ENCODE data around the gene SIRT4. TPM values are rescaled to one million over a fixed set of nuclear protein-coding genes. Genes with fewer than 3 reads are reported as not detected.

SIRT4 gene
- total and polyA plus RNA-seq, 2 of the 13 experiments (the other 11 are each of a cell fraction or from before 2014, with no cell fraction given), result 3.4 to 5.8 TPM

DNA sequence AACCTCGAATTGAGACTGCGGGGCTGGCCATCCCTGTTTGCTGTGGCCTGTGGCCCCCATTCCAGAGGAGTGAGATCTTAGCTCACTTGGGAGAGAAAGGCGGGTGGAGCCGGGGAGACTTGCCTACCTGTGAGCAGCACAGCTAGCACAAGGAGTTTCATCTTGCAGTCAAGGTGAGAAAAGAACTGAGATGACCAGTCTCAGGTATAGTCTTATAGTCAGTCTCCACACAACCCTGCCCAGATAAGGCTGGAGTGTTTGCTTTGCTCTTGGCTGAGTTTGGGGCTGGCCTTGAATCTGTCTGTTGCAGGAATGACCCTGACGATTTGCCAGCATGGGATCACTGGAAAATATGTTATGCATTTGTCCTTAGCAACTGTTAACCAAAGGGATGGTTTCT lies 25.5 kb downstream of the SIRT4 start, which contains the start of gene PLA2G1B:
PLA2G1B (minus strand) TSS at position 187 of the 400 bp plus-strand sequence; CDS start at position 161, 26 bp downstream.
- in situ Hi-C loops (cut with HindIII; ENCODE audit: extremely low pct_ligation_motif_present, low pct_unique_long_range_greater_than_20kb) (loop anchor here (10.0 kb wide), 1 partner anchor 107 kb away; the partner anchor contains the start of gene COX6A1), intact Hi-C loops (cut with micrococcal nuclease; ENCODE audit: unreplicated experiment) (loop anchor here (5.0 to 10.0 kb wide), 2 partner anchors 40 to 107 kb away; partner anchors contain the start of genes COX6A1 and MSI1)
- Histone ChIP-seq H3K36me3 (replicated peaks in 1 of 2; ENCODE audit: control insufficient read depth in 1 of 2, insufficient read depth in 2 of 2, low read length in 2 of 2) (no peaks in the 10 kb centered on the region), H3K9me3 (ENCODE audit: low read length) (no peaks in the 10 kb centered on the region), H3K79me2 (ENCODE audit: insufficient read depth, low read length) (no peaks in the 10 kb centered on the region), H3K4me3 (replicated peaks in 1 of 3; ENCODE audit: insufficient read depth in 1 of 3, low read depth in 2 of 3, low read length in 3 of 3) (no peak within 1 kb of the TSS; a peak in 1 of 6 replicates), H3K9ac (ENCODE audit: insufficient read depth, low read depth, low read length) (no peak within 1 kb of the TSS; the same call in 1 of the 2 replicates), H3K4me2 (ENCODE audit: low read depth, low read length) (peak within 1 kb of the TSS; percentile 54), H2AFZ (ENCODE audit: low read length) (no peak within 1 kb of the TSS), H3K27ac (ENCODE audit: extremely low read length, insufficient read depth, low read length) (peak within 1 kb of the TSS; percentile 40), H4K20me1 (ENCODE audit: insufficient read depth, low read length) (no peaks in the 10 kb centered on the region), H3K4me1 (ENCODE audit: insufficient read depth, low read length) (peaks cover 50% of the 10 kb centered on the region), H3K27me3 (ENCODE audit: control insufficient read depth in 1 of 2, insufficient read depth in 2 of 2, low read length in 2 of 2) (peaks cover 0 to 2% of the 10 kb centered on the region in 2 experiments; a peak in 1 of 5 replicates)
- BruUV-seq (replicated peaks), result no TSS peak
- POLR2A ChIA-PET, result interaction anchor here (0.6 to 2.0 kb wide), 3 partner anchors 35 to 126 kb away, joined by 3 to 7 read pairs (median 4); partner anchors contain the start of genes RNU4-1 and RPLP0
- DNase-seq (ENCODE audit: low spot score), result peak; percentile 44
- FAIRE-seq, result peak; percentile 79
- 22% methylated on average over 3 of the region's 5 CpGs for WGBS (ENCODE audit: low lambda C conversion rate)
- CTCF ChIA-PET (ENCODE audit: low intra/inter-chr PET ratio, low total read pairs), result no interaction called here
- ATAC-seq, result peak; percentile 75
- TF ChIP-seq, protein P1, sequence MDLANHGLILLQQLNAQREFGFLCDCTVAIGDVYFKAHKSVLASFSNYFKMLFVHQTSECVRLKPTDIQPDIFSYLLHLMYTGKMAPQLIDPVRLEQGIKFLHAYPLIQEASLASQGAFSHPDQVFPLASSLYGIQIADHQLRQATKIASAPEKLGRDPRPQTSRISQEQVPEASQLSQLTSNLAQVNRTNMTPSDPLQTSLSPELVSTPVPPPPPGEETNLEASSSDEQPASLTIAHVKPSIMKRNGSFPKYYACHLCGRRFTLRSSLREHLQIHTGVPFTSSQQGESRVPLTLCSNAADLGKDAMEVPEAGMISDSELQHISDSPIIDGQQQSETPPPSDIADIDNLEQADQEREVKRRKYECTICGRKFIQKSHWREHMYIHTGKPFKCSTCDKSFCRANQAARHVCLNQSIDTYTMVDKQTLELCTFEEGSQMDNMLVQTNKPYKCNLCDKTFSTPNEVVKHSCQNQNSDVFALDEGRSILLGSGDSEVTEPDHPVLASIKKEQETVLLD (CRISPR knock-in tag; IDR thresholded peaks at IDR 0.05; ENCODE audit: low read depth), result no peak
- TF ChIP-seq SMC3 (IDR thresholded peaks at IDR 0.05; ENCODE audit: low read length) (0 out of 2 replicates have a peak, but pooled peaks have one; percentile 1), ATF7 (IDR thresholded peaks at IDR 0.05) (no peak), ATF7 (CRISPR knock-in tag; IDR thresholded peaks at IDR 0.05) (no peak), ZNF543 (CRISPR knock-in tag; IDR thresholded peaks at IDR 0.05) (no peak), MNT (IDR thresholded peaks at IDR 0.05) (no peak), MAFK (conservative IDR thresholded peaks at IDR 0.05 in 1 of 2, IDR thresholded peaks at IDR 0.05 in 1 of 2; ENCODE audit: low read length in 2 of 2) (no peak), ZNF142 (CRISPR knock-in tag; IDR thresholded peaks at IDR 0.05) (no peak)
- TF ChIP-seq, protein P2, sequence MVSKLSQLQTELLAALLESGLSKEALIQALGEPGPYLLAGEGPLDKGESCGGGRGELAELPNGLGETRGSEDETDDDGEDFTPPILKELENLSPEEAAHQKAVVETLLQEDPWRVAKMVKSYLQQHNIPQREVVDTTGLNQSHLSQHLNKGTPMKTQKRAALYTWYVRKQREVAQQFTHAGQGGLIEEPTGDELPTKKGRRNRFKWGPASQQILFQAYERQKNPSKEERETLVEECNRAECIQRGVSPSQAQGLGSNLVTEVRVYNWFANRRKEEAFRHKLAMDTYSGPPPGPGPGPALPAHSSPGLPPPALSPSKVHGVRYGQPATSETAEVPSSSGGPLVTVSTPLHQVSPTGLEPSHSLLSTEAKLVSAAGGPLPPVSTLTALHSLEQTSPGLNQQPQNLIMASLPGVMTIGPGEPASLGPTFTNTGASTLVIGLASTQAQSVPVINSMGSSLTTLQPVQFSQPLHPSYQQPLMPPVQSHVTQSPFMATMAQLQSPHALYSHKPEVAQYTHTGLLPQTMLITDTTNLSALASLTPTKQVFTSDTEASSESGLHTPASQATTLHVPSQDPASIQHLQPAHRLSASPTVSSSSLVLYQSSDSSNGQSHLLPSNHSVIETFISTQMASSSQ (IDR thresholded peaks at IDR 0.05; ENCODE audit: low read depth), result no peak
- TF ChIP-seq, protein P2 (CRISPR knock-in tag; IDR thresholded peaks at IDR 0.05; ENCODE audit: borderline replicate concordance), result no peak

All from HepG2 (cell line).